GM12873 (cell line): Measurements from ENCODE around the gene KCNH1.

ENCODE experiments used
- CTCF ChIP-seq: IDR thresholded peaks from 2 replicates; pipeline ENCODE4 v1.5.1; 2012; ENCODE audit warnings: low read depth, mild to moderate bottlenecking, moderate library complexity, low read length, control low read depth; ENCODE audit not compliant: insufficient read depth; ENCODE audit errors: missing control alignments

The KCNH1 gene

GRCh38 chr1:210641582-210641981, 492.4 kb downstream of the KCNH1 start:
- TF ChIP-seq CTCF: no peak

GRCh38 chr1:210635108-210635507, 498.8 kb downstream of the KCNH1 start:
- no peak for TF ChIP-seq CTCF

GRCh38 chr1:210633636-210634035, 500.3 kb downstream of the KCNH1 start:
- no peak for TF ChIP-seq CTCF

- no peak for TF ChIP-seq CTCF
Observed at GRCh38 chr1:210633140-210633539, 500.8 kb downstream of the KCNH1 start.

GRCh38 chr1:210631399-210631798, 502.5 kb downstream of the KCNH1 start:
- no peak for TF ChIP-seq CTCF

- TF ChIP-seq CTCF: no peak
Observed at GRCh38 chr1:210629276-210629675, 504.7 kb downstream of the KCNH1 start.

- TF ChIP-seq CTCF: no peak
Observed at GRCh38 chr1:210627755-210628154, 506.2 kb downstream of the KCNH1 start.
